ENCODE measurements around the gene KMT5B. TPM values are rescaled to one million over a fixed set of nuclear protein-coding genes. Genes with fewer than 3 reads are reported as not detected.
A peak's percentile ranks its signal among the peaks of the same experiment; 100 is the strongest.

The KMT5B gene
- total RNA-seq, 1 experiment from 2014 or later = 35.1 TPM

DNA sequence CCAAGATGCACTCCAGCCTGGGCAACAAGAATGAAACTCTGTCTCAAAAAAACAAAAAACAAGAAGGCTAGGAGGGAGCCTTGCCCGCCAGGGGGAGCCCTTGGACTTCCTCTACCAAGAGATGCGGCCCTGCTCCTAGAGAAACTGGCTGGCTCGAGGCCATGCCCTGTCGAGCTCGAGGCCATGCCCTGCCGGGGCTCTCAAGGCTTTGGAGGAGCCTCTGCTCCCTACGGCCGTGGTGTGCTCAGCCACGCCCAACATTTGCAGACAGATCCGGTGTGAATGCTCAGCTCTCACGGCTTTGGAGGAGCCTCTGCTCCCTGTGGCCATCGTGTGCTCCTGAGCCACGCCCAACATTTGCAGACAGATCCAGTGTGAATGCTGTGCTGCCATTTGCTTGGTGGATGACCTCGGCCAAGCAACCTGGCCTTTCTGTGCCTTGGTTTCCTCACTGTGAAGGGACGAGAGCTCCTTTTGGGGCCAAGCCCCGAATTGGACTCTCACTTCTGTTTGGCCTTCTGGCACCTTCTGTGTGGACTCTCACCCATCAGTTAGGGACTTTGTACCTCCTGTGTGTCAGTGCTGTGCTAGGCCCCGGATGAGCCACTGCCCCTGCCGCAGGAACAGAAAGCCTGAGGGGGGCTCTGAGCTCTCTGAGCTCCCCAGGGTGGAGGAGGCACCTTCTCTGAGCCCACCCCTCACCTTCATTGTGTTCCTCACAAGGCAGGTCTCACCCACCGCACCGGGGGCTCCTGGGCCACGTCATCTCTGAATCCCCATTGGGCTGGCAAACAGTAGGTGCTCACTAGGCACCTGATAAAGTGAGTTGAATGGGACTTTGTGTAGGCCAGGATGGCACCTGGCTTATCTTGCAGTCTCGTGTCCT is 44.6 kb upstream of the KMT5B start:
- peaks cover 0 to 22% of the 10 kb centered on the region in 2 experiments; a peak in 2 of 4 replicates for H3K36me3 ChIP-seq (ENCODE audit: control insufficient read depth in 1 of 2, insufficient read depth in 2 of 2, low read length in 2 of 2)
- H3K9ac ChIP-seq (ENCODE audit: low read length) = no peak overlapping the region
- H3K9me3 ChIP-seq (ENCODE audit: control insufficient read depth in 1 of 2, insufficient read depth in 1 of 2, low read depth in 1 of 2, low read length in 2 of 2) = no peaks in the 10 kb centered on the region
- peaks cover 3 to 17% of the 10 kb centered on the region in 2 experiments; a peak in 3 of 4 replicates for H3K4me1 ChIP-seq (ENCODE audit: control insufficient read depth in 1 of 2, insufficient read depth in 2 of 2, low read length in 2 of 2)
- ChIA-PET RAD21 (ENCODE audit: low non-redundant PET in 1 of 2, low total read pairs in 2 of 2, uncharacterized antibody in 2 of 2, unreplicated experiment in 2 of 2) (interaction anchor here (0.6 to 1.4 kb wide), 6 partner anchors 14 to 151 kb away, joined by 3 to 12 read pairs (median 4); partner anchors contain the start of gene C11orf24 (in 1 of the 2)), CTCF (interaction anchor here (0.6 to 1.8 kb wide), 12 partner anchors 9 to 375 kb away, joined by 3 to 21 read pairs (median 4); partner anchors contain the start of gene C11orf24), POLR2A (interaction anchor here (0.9 to 1.1 kb wide), 2 partner anchors 11 to 39 kb away, joined by 3 read pairs; no protein-coding TSS in a partner anchor)
- no peaks in the 10 kb centered on the region for H4K20me1 ChIP-seq (ENCODE audit: insufficient read depth)
- H3K9me2 ChIP-seq (ENCODE audit: insufficient read depth) = no peaks in the 10 kb centered on the region
- TF ChIP-seq RAD21 (IDR thresholded peaks at IDR 0.05; ENCODE audit: low read depth) = peak; percentile 99
- TF ChIP-seq ELF1 (IDR thresholded peaks at IDR 0.05; ENCODE audit: borderline replicate concordance, low read depth) = no peak
- TF ChIP-seq CBX3 (IDR thresholded peaks at IDR 0.05; ENCODE audit: low read depth) = no peak
- no peak for TF ChIP-seq EZH2 (IDR thresholded peaks at IDR 0.05)
- no peak for TF ChIP-seq POLR2AphosphoS5 (IDR thresholded peaks at IDR 0.05; ENCODE audit: low read depth, low read length)
- TF ChIP-seq EZH2phosphoT487 (IDR thresholded peaks at IDR 0.05; ENCODE audit: borderline replicate concordance) = no peak
- no peak for TF ChIP-seq FOSL1 (IDR thresholded peaks at IDR 0.05; ENCODE audit: low read depth)
- TF ChIP-seq, protein P1, sequence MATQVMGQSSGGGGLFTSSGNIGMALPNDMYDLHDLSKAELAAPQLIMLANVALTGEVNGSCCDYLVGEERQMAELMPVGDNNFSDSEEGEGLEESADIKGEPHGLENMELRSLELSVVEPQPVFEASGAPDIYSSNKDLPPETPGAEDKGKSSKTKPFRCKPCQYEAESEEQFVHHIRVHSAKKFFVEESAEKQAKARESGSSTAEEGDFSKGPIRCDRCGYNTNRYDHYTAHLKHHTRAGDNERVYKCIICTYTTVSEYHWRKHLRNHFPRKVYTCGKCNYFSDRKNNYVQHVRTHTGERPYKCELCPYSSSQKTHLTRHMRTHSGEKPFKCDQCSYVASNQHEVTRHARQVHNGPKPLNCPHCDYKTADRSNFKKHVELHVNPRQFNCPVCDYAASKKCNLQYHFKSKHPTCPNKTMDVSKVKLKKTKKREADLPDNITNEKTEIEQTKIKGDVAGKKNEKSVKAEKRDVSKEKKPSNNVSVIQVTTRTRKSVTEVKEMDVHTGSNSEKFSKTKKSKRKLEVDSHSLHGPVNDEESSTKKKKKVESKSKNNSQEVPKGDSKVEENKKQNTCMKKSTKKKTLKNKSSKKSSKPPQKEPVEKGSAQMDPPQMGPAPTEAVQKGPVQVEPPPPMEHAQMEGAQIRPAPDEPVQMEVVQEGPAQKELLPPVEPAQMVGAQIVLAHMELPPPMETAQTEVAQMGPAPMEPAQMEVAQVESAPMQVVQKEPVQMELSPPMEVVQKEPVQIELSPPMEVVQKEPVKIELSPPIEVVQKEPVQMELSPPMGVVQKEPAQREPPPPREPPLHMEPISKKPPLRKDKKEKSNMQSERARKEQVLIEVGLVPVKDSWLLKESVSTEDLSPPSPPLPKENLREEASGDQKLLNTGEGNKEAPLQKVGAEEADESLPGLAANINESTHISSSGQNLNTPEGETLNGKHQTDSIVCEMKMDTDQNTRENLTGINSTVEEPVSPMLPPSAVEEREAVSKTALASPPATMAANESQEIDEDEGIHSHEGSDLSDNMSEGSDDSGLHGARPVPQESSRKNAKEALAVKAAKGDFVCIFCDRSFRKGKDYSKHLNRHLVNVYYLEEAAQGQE (IDR thresholded peaks at IDR 0.05; ENCODE audit: low read depth) = no peak
- peak; percentile 52; the same call in 1 of the 2 replicates for TF ChIP-seq ZFX (IDR thresholded peaks at IDR 0.05)
- TF ChIP-seq, protein P2, sequence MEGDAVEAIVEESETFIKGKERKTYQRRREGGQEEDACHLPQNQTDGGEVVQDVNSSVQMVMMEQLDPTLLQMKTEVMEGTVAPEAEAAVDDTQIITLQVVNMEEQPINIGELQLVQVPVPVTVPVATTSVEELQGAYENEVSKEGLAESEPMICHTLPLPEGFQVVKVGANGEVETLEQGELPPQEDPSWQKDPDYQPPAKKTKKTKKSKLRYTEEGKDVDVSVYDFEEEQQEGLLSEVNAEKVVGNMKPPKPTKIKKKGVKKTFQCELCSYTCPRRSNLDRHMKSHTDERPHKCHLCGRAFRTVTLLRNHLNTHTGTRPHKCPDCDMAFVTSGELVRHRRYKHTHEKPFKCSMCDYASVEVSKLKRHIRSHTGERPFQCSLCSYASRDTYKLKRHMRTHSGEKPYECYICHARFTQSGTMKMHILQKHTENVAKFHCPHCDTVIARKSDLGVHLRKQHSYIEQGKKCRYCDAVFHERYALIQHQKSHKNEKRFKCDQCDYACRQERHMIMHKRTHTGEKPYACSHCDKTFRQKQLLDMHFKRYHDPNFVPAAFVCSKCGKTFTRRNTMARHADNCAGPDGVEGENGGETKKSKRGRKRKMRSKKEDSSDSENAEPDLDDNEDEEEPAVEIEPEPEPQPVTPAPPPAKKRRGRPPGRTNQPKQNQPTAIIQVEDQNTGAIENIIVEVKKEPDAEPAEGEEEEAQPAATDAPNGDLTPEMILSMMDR (IDR thresholded peaks at IDR 0.05 in 2 of 3, conservative IDR thresholded peaks at IDR 0.05 in 1 of 3; ENCODE audit: borderline replicate concordance in 1 of 3, insufficient read depth in 1 of 3, low read depth in 2 of 3, low read length in 2 of 3) = peak; percentile 79 to 94 (median 81)
- TF ChIP-seq SIN3A (IDR thresholded peaks at IDR 0.05; ENCODE audit: low read depth) = no peak
- TF ChIP-seq, protein P3, sequence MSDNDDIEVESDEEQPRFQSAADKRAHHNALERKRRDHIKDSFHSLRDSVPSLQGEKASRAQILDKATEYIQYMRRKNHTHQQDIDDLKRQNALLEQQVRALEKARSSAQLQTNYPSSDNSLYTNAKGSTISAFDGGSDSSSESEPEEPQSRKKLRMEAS (IDR thresholded peaks at IDR 0.05) = peak; percentile 93
- H3K4me2 ChIP-seq (ENCODE audit: low read length) = peak overlapping the region; percentile 58
- peak overlapping the region; percentile 77 for H2AFZ ChIP-seq (ENCODE audit: low read depth, low read length, poor library complexity, severe bottlenecking)
- intact Hi-C loops (cut with micrococcal nuclease) = loop anchor here (1.0 to 2.0 kb wide), 3 partner anchors 40 to 190 kb away; no protein-coding TSS in a partner anchor
- 0 out of 4 replicates have a peak overlapping the region, but pooled peaks of 1 of the 2 experiments have one; percentile 18 for H3K4me3 ChIP-seq (replicated peaks in 1 of 2; ENCODE audit: low read depth in 1 of 2, low read length in 2 of 2)
- no peak overlapping the region for H3K27ac ChIP-seq (ENCODE audit: low read depth, low read length)
- no peaks in the 10 kb centered on the region for H3K27me3 ChIP-seq (ENCODE audit: insufficient read depth, low read length)
- DNase-seq (ENCODE audit: low read depth, low spot score) (peak; percentile 81), ATAC-seq (peak; percentile 88)
- no TSS peak for BruUV-seq (replicated peaks)
- H3K79me2 ChIP-seq (ENCODE audit: insufficient read depth, low read length) = no peaks in the 10 kb centered on the region

Measured in HCT116 (cell line).